T-helper 1 cell treated with Interleukin-12 subunit alpha and Interleukin-12 subunit beta and Interleukin-4 antibody, amounts not matched to agents 30 ng/mL and 1 ng/mL, for 36 hours (primary cell): Measurements from ENCODE around the gene PAPSS1. TPM values are rescaled to one million over a fixed set of nuclear protein-coding genes. Genes with fewer than 3 reads are reported as not detected.
"Not testable (repeated sequence)": the region's sequence is repeated elsewhere in the genome, so short reads cannot be mapped to it uniquely, and the experiment has no call there.

Experiments
- intact Hi-C: fragments of 100-400 bp; cut with micrococcal nuclease; formaldehyde crosslinking; loops from one replicate; pipeline ENCODE4 v1.15.1; 2024
- total RNA-seq: library from RNA; stranded (reverse); gene quantifications from 2 replicates; pipeline ENCODE4 v1.2.3, GENCODE V29; 2022

The PAPSS1 gene
- total RNA-seq, 1 donor from 2014 or later, result 33.0 TPM

DNA sequence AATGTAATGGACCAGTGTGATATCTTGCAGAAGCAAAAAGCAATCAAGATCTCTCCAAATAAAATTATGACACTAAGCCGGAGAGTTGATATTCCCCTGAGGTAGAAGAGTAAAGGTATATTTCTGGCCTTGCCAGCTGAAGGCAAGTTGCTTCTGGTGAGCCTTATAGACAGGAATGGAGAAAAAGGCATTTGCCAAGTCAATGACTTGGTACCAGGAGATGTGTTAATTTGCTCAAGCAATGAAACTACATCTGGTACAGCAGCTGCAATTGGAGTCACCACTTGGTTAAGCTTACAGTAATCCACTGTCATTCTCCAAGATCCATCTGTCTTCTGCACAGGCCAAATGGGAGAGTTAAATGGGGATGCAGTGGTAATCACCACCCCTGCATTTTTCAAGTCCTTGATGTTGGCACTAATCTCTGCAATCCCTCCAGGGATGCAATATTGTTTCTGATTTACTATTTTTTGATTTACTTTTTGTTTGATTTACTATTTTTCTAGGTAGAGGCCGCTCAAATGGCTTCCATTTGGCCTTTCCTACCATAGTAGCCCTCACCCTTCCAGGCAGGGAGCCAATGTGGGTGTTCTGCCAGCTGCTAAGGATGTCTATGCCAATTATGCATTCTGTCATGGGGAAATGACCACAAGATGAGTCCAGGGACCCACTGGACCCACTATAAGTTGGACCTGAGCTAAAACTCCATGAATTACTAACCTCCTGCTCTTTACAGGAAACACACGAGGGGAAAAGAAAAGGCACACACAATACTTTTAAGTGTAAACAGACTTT, 6.3 kb upstream of the PAPSS1 start:
- intact Hi-C loops, result loop anchor here (10.0 kb wide), 1 partner anchor 1978 kb away; the partner anchor contains the start of gene CASP6

DNA sequence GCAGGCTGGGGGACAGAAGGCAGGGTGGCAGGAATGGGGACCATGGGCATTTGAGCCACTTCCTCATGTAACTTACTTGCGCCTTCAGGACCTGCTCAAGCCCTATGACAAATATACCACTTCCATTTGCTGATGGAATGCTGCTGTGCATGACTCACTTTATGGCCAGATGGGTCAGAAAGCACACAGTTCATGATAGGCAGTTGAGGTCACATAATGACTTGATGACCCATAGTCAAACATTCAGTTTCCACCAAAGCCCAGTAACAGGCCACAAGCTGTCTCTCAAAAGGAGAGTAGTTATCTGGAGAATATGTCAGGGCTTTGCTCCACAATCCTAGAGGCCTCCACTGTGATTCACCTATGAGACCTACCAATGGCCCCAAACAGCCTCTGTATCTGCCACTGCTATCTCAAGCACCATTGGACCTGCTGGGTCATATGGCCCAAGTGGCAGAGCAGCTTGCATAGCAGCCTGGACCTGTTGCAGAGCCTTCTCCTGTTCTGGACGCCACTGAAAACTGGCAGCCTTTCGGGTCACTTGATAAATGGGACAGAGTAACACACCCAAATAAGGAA, 5.3 kb upstream of the PAPSS1 start:
- intact Hi-C loops, result loop anchor here (10.0 kb wide), 1 partner anchor 1979 kb away; the partner anchor contains the start of gene CASP6

DNA sequence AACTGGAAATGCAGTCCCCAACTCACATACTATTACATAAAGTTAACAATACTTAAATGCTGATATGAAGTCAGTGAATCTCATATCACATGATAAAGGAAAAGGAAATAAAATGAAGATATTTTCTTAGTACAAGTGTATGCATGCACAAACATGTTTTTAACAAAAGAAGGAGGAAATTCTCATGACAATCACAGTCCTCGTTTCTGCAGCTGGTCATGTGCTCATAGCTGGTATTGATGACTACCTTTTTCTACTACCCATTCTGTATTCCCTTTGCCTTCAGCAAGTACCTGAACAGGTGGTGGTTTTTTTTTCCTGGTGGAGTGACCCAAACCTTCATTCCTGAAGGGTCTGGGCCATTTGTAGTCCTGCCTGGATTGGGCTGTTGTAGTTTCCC, 3.3 kb upstream of the PAPSS1 start:
- intact Hi-C loops, result loop anchor here (5.0 to 10.0 kb wide), 3 partner anchors 634 to 1981 kb away; partner anchors contain the start of gene CASP6

GRCh38 chr4:107721436-107722100, 1.5 kb upstream of the PAPSS1 start:
- intact Hi-C loops, result loop anchor here (2.0 to 10.0 kb wide), 8 partner anchors 167 to 1983 kb away; partner anchors contain the start of genes AIMP1, CASP6, LEF1 and MCUB

- intact Hi-C loops, result no loop called here
Measured at GRCh38 chr4:107719207-107719921, 670 bp downstream of the PAPSS1 start.

DNA sequence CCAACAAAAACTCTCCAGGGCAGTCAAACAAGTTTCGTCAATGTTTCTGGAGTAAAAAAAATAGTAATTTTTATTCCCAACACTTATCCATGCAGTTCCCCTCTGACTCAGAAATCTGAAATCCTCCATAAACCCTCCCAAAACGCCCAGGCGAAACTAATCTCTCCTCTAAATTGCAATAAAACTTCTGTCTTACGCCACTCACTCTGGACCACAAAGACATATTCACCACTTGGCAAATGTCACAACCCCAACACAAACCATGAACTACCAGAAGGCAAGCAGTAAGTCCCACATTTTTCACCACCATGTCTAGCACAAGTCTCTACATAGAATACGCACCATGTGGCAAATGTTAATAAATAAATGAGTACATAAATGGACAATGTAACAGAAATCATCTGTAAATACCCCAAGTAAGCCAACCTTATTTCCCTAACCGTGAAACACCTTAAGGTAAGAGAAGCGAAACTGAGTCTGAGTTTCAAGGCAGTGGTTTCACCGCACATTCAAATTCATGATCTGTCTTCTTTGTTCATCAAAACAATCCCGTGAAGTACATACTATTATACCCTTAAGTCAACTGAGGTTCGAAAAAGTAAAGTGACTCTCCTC, 1.6 kb downstream of the PAPSS1 start:
- intact Hi-C loops, result no loop called here

DNA sequence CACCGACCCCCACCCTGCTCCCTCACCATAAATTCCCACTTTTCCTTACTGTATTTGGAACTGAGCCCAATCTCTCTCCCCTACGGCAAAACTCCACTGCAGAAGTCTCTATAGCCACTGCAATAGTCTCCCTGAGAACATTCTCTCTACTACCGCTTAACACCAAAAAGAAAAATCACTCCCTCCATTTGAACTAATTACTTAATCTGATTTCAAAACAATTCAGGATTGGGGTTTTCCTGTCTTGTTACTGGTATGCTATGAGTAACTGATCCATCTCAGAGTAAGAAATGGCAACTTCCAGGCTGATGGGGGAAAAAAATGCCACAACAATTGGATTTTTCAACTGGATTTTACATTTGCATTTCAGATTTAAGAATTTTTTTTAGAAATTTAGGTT, 5.8 kb downstream of the PAPSS1 start:
- intact Hi-C loops, result no loop called here

GRCh38 chr4:107712236-107712635, 7.8 kb downstream of the PAPSS1 start:
- intact Hi-C loops, result no loop called here

- intact Hi-C loops, result no loop called here
Measured at GRCh38 chr4:107711831-107712230, 8.2 kb downstream of the PAPSS1 start.

GRCh38 chr4:107710493-107711459, 9.3 kb downstream of the PAPSS1 start:
- intact Hi-C loops, result no loop called here

DNA sequence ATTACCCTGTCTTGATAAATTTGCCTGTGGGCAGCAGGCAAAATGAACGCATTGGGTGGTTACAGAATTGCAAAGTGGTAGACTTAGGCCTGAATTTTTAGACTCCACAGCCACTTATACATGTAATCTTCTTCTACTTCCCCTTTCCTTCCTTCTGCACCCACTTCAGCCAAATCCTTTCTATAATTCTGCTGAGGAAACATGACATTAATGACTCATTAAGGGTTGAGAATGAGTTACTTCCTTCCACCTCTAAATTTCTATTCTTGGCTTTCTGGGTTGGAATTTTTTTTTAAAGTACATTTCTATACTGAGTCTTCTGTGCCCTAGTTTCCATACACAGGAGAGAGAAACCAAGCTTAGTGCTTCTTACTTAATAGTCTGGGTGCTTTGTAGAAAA, 10.1 kb downstream of the PAPSS1 start:
- intact Hi-C loops, result no loop called here

DNA sequence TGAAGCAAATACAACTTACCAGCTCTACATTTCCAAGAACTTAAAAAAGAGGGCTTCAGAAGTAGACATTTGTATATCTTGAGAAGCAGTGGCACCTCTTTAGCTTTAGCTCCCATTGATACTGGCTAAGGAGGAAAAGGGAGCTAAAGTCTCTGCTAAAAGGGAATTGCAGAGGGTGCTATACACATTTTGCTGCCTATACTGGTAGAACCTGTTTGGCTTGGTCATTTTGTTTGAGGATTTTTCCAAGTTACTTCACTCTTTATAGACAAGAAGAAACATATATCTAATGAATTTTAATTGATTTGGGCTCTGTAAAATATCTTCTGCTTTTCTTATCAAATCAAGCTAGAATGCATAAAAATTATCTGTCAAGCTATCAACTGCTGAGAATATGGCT, 11.8 kb downstream of the PAPSS1 start:
- intact Hi-C loops, result no loop called here

GRCh38 chr4:107705742-107706556, 14.1 kb downstream of the PAPSS1 start:
- intact Hi-C loops, result no loop called here

- intact Hi-C loops, result no loop called here
Measured at GRCh38 chr4:107701565-107701964, 18.5 kb downstream of the PAPSS1 start.

DNA sequence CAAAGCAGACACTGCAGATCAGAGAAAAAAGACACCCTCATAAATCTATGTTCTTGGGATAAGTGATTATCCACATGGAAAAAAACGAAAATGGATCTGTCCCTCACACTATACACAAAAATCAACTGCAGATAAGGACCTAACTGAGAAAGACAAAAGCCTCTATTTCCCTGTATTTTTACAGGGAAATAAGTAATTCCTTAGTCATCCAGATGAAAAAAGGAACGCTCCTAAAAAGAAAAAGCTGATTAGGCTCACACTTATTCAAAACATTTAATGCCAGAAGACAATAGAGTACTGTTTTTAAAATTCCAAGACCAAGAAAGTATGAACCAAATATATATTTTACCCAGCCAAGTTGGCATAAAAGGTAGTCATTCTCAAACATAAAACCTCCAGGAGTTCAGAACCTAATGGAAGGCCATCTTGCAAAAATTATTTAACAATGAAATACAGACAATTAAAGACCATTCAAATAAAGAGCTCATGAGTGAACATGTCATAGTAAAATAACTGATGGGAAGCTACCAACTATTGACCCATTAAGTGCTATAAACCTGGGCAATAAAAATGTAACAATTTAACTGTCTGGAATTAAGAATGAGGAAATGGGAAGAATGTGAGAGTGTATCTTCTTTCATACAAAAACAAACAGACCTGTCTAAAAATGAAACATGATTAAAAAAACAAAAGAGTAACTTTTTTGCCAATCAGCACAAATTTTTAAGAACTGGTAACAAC, 20.4 kb downstream of the PAPSS1 start:
- intact Hi-C loops, result no loop called here

- intact Hi-C loops, result not testable (repeated sequence)
Measured at GRCh38 chr4:107696187-107696586, 23.8 kb downstream of the PAPSS1 start.

- intact Hi-C loops, result no loop called here
Measured at GRCh38 chr4:107693132-107693531, 26.9 kb downstream of the PAPSS1 start.

DNA sequence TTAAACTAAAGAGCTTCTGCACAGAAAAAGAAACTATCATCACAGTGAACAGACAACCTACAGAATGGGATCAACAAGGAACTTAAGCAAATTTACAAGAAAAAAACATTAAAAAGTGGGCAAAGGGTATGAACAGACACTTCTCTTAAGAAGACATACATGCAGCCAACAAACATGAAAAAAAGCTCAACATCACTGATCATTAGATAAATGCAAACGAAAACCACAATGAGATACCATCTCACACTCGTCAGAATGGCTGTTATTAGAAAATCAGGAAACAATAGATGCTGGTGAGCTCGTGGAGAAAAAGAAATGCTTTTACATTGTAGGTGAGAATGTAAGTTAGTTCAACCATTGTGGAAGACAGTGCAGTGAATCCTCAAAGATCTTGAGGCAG, 27.8 kb downstream of the PAPSS1 start:
- intact Hi-C loops, result no loop called here
